Upper lobe of left lung (tissue), 4 donors: ENCODE data around the gene ZNF213.

Experiments used
- EP300 ChIP-seq, 4 donors: sonication (generic); formaldehyde crosslinking; IDR thresholded peaks; one replicate each; pipeline ENCODE4 v1.5.1; 2017; ENCODE audit warnings: antibody characterized with exemption in 4 of 4, control low read depth in 2 of 4
- POLR2A ChIP-seq, 4 donors: fragments of 450-650 bp; IDR thresholded peaks; one replicate each; pipeline ENCODE4 v1.5.1; 2016 to 2017; ENCODE audit warnings: antibody characterized with exemption in 4 of 4, mild to moderate bottlenecking in 2 of 4
- POLR2AphosphoS5 ChIP-seq, 2 donors: sonication (generic); formaldehyde crosslinking; IDR thresholded peaks; one replicate each; pipeline ENCODE4 v1.5.1; 2017; ENCODE audit warnings: antibody characterized with exemption in 2 of 2
- TF ChIP-seq, protein P1 (sequence below), 6 experiments: fragments of 450-650 bp in 4 of 6; fragments of 200-600 bp in 2 of 6; sonication (generic) in 2 of 6; IDR thresholded peaks; one replicate each; pipeline ENCODE4 v1.5.1; 2016 to 2019; ENCODE audit warnings: antibody characterized with exemption in 6 of 6

DNA sequence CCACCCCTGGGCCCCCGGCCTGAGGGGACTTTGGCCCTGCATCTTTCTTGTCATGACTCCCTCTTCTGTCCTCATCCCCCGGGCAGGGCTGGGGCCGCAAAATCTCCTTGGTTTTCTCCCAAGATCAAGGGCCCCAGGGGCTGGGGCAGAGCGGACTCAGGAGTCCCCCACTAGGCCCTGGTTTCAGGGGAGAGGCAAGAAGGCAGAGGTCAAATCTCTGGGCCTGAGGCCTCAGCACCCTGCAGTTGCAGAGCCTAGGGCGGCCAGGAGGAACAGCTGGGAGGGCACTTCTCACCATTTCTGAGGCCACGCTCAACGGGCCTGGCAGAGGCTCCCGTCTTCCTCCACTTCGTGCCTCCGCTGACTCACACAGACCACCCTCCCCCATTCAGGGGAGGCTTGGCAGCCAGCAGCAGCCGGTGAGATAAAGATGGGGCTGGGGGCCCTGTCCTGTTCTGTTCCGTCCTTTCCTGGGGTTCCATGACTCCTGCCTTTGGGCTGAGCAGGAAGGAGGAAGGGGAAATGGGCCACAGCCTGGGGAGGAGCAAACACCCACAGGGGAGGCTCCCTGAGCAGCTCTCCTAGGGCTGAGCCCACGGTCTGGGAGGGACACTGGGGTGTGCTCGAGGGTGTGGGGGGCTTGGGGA is 48.1 kb upstream of the ZNF213 start:
- TF ChIP-seq POLR2A (IDR thresholded peaks at IDR 0.05) (peak in 1 of 4 donors; percentile 16), EP300 (IDR thresholded peaks at IDR 0.05) (no peak), POLR2AphosphoS5 (IDR thresholded peaks at IDR 0.05) (peak in 1 of 2 donors; percentile 12)
- TF ChIP-seq, protein P1, sequence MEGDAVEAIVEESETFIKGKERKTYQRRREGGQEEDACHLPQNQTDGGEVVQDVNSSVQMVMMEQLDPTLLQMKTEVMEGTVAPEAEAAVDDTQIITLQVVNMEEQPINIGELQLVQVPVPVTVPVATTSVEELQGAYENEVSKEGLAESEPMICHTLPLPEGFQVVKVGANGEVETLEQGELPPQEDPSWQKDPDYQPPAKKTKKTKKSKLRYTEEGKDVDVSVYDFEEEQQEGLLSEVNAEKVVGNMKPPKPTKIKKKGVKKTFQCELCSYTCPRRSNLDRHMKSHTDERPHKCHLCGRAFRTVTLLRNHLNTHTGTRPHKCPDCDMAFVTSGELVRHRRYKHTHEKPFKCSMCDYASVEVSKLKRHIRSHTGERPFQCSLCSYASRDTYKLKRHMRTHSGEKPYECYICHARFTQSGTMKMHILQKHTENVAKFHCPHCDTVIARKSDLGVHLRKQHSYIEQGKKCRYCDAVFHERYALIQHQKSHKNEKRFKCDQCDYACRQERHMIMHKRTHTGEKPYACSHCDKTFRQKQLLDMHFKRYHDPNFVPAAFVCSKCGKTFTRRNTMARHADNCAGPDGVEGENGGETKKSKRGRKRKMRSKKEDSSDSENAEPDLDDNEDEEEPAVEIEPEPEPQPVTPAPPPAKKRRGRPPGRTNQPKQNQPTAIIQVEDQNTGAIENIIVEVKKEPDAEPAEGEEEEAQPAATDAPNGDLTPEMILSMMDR (IDR thresholded peaks at IDR 0.05): no peak
